Measurements from ENCODE around the gene RAB33A.

- TF ChIP-seq RXRA (IDR thresholded peaks at IDR 0.05) (no peak), FOXA1 (IDR thresholded peaks at IDR 0.05) (no peak), CTCF (IDR thresholded peaks at IDR 0.05; ENCODE audit: low read depth, low read length, missing input control) (no peak), ATF3 (IDR thresholded peaks at IDR 0.05) (no peak), GABPA (IDR thresholded peaks at IDR 0.05 in 1 of 2, conservative IDR thresholded peaks at IDR 0.05 in 1 of 2) (no peak), EGR1 (IDR thresholded peaks at IDR 0.05; ENCODE audit: low read depth in 2 of 2) (no peak), ZBTB33 (IDR thresholded peaks at IDR 0.05) (no peak), HNF4G (IDR thresholded peaks at IDR 0.05) (no peak), TAF1 (conservative IDR thresholded peaks at IDR 0.05) (no peak)
Observed at GRCh38 chrX:130163398-130163797, 8.4 kb upstream of the RAB33A start.
